CD1c-positive myeloid dendritic cell (primary cell): ENCODE measurements around the gene CDH3.

ENCODE experiments used
- DNase-seq: peaks from one replicate; pipeline ENCODE4 v3.0.0-alpha.2; 2016; ENCODE audit errors: extremely low spot score

CDH3 gene

GRCh38 chr16:68644715-68645493 is at the start of gene CDH3:
CDH3 (plus strand) TSS chr16:68645310; CDS start chr16:68645380, 70 bp downstream.
- peak; percentile 35 for DNase-seq

DNA sequence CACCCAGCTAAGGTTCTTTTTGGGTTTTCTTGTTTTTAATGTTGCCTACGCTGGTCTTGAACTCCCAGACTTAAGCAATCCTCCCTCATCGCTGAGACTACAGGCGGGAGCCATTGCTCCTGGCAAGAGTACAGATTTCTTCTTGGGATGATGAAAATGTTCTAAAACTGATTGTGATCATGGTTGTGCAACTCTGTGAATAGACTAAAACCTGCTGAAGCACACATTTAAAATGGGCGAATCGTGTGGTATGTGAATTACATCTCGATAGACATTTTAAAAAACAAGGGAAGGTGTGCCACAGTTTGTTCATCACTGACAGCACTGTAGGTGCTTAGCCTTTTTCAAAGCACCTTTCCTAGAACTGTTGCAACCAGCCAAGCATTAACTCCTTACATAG is 48.8 kb upstream of the CDH3 start:
- no peak for DNase-seq

- no peak for DNase-seq
Observed at GRCh38 chr16:68599586-68599985, 45.5 kb upstream of the CDH3 start.

- DNase-seq, result no peak
Observed at GRCh38 chr16:68605746-68606145, 39.4 kb upstream of the CDH3 start.

DNA sequence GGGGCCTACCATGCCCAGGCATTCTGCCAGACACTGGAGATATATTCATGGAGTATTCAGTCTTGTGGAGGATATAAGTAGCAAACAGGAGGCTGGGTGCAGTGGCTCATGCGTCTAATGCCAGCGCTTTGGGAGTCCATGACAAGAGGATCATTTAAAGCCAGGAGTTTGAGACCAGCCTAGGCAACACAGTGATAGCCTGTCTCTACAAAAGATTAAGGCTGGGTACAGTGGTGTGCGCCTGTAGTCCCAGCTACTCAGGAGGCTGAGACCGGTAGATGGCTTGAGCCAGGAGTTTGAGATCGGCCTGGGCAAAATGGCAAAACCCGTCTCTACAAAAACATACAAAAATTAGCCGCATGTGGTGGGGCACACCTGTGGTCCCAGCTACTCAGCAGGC is 37.7 kb upstream of the CDH3 start:
- DNase-seq, result no peak

GRCh38 chr16:68608330-68608729 is 36.8 kb upstream of the CDH3 start:
- no peak for DNase-seq

- no peak for DNase-seq
Observed at GRCh38 chr16:68612996-68613395, 32.1 kb upstream of the CDH3 start.

- no peak for DNase-seq
Observed at GRCh38 chr16:68617734-68618133, 27.4 kb upstream of the CDH3 start.

DNA sequence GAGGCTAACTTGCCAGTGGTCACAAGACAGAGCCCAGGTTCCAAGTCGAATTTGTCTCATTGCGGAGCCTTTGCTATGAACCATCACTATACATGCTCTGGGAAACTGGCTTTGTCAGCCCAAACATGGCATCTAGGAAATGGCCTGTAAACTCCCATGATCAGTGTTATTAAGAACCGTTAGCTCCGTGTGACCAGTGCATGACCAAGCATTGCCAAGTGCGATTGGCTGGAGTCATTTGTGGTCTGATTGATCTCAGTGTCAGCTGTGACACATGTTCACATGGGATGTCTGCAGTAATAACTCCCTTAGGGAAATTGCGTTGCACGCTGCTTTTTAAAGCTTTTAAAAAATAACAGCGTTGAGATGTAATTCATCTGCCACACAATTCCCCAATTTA is 18.6 kb upstream of the CDH3 start:
- DNase-seq, result no peak

GRCh38 chr16:68627951-68628425 is 17.1 kb upstream of the CDH3 start:
- DNase-seq, result no peak

DNA sequence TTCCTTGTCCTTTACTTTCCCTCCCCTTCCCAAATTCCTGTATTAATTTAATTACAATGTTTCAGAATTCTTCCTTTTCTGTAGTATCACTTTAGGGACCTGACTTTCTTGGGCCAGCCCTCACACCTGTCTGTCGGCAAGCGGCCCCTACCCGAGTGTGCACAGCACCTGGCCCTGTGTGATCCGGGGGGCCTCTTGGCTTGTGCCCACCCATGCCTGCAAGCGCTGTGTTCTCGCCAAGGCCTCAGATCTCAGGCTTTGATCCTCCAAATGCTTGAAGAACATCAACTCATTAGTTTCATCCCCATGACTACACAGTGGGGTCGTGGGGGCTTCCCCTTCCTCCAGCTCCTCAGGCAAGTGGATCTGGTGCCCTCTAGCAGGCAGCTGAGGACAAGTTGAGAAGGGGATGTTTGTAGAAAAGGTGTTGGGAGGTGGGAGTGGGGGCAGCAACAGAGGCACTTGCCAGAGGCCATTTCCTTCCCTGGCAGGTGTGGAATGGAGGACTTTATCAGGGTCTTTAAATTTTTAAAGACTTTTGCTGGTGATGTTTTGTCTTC is 15.7 kb upstream of the CDH3 start:
- DNase-seq, result no peak

DNA sequence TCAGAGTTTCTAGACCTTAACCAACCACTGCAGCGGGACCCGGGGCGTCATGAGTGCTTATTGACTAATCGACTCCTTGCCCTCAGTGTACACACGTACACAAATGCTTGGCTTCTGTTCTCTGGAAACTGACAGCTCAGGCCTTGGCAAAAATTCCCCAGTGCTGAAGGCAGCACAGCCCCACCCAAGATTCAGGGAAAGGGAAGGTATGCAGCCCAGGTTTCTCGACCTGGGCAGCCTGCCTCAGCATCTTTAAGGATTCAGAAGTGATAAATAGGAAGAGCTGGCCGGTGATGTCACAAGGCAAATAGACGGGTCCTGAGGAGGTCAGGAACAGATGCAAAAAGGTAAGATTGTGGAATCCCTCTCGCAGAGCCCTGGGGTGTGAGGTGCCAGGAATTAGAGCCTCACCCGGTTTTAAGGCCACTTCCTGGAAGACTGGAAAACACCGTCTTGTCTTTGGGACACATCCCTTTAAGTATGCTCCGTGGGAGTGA is 9.0 kb upstream of the CDH3 start:
- DNase-seq, result no peak

DNA sequence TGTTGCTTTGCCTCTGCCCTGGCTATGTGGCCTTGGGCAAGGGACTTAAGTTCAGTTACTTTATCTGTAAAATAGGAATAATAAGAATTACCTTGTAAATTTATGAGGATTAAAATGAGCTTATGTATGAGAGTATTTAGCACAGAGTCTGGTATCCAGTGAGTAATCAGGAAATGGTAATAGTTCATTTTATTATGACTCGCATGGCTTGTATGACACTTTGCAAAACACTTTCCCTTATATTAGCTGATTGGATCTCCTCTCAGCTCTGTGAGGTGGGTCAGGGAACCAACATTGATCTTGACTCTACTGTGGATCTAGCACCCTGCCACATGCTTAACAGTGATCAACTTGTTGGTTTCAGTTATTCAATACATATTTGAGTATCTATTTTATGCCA is 8.3 kb upstream of the CDH3 start:
- DNase-seq, result no peak

GRCh38 chr16:68640972-68641371 is 4.1 kb upstream of the CDH3 start:
- DNase-seq, result no peak

- DNase-seq, result no peak
Observed at GRCh38 chr16:68642047-68642435, 3.1 kb upstream of the CDH3 start.

DNA sequence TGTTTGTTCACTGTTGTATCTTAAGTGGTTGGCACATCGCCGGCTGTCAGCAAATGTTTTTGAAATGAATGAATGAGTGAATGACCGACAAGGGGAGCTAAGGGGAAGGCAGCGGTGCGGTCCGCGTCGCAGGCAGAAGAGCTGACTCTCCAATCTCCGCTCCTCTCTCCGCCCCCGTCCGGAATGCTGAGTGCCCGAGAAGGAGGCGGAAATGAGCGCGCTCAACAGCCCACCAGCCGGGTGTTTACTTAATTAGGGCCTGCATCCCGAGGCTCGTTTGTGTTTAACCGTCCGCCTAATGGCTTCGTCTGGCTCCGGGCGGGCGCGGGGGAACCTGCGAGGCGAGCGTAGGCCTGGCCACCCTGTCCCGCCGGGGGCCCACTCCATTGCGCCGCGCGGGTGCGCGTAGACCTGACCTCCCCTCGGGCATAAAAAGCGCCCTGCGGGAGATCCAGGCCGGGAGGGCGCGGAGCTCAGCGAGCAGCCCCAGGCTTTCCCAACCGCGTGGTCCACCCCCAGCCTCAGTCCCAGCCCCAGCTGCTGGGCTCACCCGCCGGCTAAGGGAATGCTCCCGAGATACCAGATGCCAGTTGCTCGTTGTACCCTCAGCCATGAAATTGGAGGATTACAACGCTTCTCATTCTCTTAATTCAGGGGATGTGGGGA is 2.5 kb upstream of the CDH3 start:
- DNase-seq, result peak; percentile 16

DNA sequence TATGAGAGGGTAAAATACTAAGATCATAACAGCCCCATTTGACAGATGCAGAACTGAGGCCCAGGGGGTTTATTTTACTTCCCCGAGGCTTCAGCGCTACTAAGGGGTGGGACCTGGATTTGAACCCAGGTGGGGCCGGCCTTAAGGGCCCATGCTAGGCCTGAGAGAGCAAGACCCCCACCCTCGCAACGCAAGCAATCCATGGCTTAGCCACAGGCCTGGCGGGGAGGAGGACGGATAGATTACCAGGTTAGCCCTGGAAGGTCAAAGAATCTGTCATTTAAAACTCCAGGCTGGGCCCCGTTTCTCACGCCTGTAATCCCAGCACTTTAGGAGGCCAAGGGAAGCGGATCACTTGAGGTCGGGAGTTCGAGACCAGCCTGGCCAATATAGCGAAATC is 1.9 kb upstream of the CDH3 start:
- DNase-seq, result no peak

GRCh38 chr16:68643847-68644246 is 1.3 kb upstream of the CDH3 start:
- DNase-seq, result no peak

DNA sequence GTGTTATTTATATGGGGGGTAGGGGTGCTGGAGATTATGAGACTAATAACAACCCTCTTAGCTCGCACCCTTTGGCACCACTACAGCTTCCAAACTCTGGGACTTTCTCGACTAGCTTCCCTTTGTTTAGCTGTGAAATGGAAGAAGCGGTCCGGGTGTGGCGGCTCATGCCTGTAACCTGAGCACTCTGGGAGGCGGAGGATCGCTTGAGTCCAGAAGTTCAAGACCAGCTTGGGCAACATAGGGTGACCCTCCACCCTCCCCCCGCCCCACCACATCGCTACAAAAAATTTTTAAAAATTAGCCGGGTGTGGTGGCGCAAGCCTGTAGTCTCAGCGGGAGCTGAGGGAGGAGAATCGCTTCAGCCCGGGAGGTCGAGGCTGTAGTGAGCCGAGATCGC is 814 bp upstream of the CDH3 start:
- no peak for DNase-seq

GRCh38 chr16:68645494-68646388 is 631 bp downstream of the CDH3 start:
- DNase-seq, result no peak

DNA sequence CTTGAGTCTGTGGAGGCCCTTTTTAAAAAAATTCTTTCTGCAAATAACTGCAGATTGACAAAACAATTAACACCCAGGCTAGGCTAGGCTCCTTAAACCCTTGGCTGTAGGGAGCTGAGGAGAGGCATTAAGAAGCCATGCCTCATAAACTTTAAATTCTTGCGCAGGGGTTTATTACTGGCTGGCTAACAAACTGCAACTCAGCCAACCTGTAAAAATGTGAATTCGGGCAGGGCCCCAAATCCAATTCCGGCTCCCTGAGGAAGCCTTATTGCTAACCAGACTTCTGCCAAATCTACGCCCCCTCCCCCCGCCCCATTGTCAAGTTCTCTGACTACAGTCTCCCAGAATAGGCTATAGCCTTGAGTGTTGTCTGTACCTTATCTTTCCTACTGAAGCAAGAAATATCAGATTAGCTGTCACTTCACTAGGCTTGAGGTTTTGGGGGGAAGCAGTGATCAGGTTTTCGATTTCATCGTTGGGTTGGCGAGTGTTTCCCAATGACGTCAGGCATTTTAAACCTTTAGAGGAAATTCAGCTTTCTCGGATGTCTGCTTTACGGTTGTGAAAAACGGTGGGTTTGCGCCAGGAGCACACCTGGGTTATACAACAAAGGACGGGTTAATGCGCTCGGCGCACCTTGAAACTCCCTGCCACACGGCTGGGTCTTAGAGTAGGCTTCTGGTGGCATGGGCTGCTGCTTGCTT is 2.0 kb downstream of the CDH3 start:
- DNase-seq, result no peak
